Neural cell (in vitro differentiated cells): ENCODE data around the gene PADI4. TPM values are rescaled to one million over a fixed set of nuclear protein-coding genes. Genes with fewer than 3 reads are reported as not detected.
"Not testable (repeated sequence)": the region's sequence is repeated elsewhere in the genome, so short reads cannot be mapped to it uniquely, and the experiment has no call there.

Experiments used
- H2AFZ ChIP-seq: fragments of 200-600, 300-800 bp; sonication (generic), shearing (Covaris generic); 2 replicates; pipeline ENCODE4 v1.6.0; 2014; ENCODE audit warnings: low read depth, mild to moderate bottlenecking, antibody characterized with exemption, low read length, moderate library complexity
- H3F3A ChIP-seq: fragments of 200-600 bp; shearing (Covaris generic); 2 replicates; pipeline ENCODE4 v1.6.1; 2016; ENCODE audit warnings: mild to moderate bottlenecking, moderate library complexity, mixed read lengths, antibody characterized with exemption, low read length; ENCODE audit not compliant: insufficient read depth, poor library complexity, severe bottlenecking
- H3K27ac ChIP-seq: fragments of 200-600, 300-800 bp; sonication (generic), shearing (Covaris generic); 2 replicates; pipeline ENCODE4 v1.5.1; 2014; ENCODE audit warnings: mild to moderate bottlenecking, low read length, moderate library complexity
- H3K27me3 ChIP-seq: fragments of 300-800, 200-600 bp; sonication (generic), shearing (Covaris generic); 2 replicates; pipeline ENCODE4 v1.6.0; 2014; ENCODE audit warnings: mild to moderate bottlenecking, low read depth, low read length, moderate library complexity; ENCODE audit not compliant: insufficient read depth
- H3K36me3 ChIP-seq: fragments of 300-800, 200-600 bp; sonication (generic), shearing (Covaris generic); 2 replicates; pipeline ENCODE4 v1.5.1; 2014; ENCODE audit warnings: mild to moderate bottlenecking, antibody characterized with exemption, low read length, moderate library complexity; ENCODE audit not compliant: insufficient read depth
- H3K4me2 ChIP-seq: fragments of 300-800, 200-600 bp; sonication (generic), shearing (Covaris generic); 2 replicates; pipeline ENCODE4 v1.6.0; 2014; ENCODE audit warnings: mild to moderate bottlenecking, low read length
- H3K4me3 ChIP-seq: fragments of 300-800, 200-600 bp; sonication (generic), shearing (Covaris generic); 2 replicates; pipeline ENCODE4 v1.5.1; 2014; ENCODE audit warnings: mild to moderate bottlenecking, low read length, moderate library complexity
- H3K79me2 ChIP-seq: fragments of 200-600 bp; shearing (Covaris generic); replicated peaks from 2 replicates; pipeline ENCODE4 v1.6.0; 2014; ENCODE audit warnings: mild to moderate bottlenecking, low read length, moderate library complexity; ENCODE audit not compliant: insufficient read depth
- H3K9ac ChIP-seq: fragments of 300-800, 200-600 bp; sonication (generic), shearing (Covaris generic); 2 replicates; pipeline ENCODE4 v1.6.1; 2016; ENCODE audit warnings: mild to moderate bottlenecking, low read length, mixed read lengths
- H3K9me2 ChIP-seq: fragments of 200-600 bp; shearing (Covaris generic); 2 replicates; pipeline ENCODE4 v1.6.1; 2016; ENCODE audit warnings: mild to moderate bottlenecking, low read length, mixed read lengths; ENCODE audit not compliant: insufficient read depth
- H3K9me3 ChIP-seq: fragments of 200-600, 300-800 bp; sonication (generic), shearing (Covaris generic); 2 replicates; pipeline ENCODE4 v1.6.1; 2016; ENCODE audit warnings: mild to moderate bottlenecking, mixed run types, low read length, moderate library complexity, mixed read lengths
- H4K20me1 ChIP-seq: fragments of 200-600 bp; shearing (Covaris generic); 2 replicates; pipeline ENCODE4 v1.6.1; 2016; ENCODE audit warnings: mild to moderate bottlenecking, mixed run types; ENCODE audit not compliant: insufficient read depth
- EP300 ChIP-seq: fragments of 450-650 bp; conservative IDR thresholded peaks from 2 replicates; pipeline ENCODE4 v1.6.1; 2014; ENCODE audit warnings: antibody characterized with exemption, mild to moderate bottlenecking, moderate library complexity; ENCODE audit not compliant: poor library complexity, severe bottlenecking
- EZH2 ChIP-seq: fragments of 200-600, 300-800 bp; shearing (Covaris generic), sonication (generic); IDR thresholded peaks from 2 replicates; pipeline ENCODE4 v1.6.1; 2014; ENCODE audit warnings: antibody characterized with exemption, low read length, borderline replicate concordance, mild to moderate bottlenecking; ENCODE audit not compliant: insufficient read depth, poor library complexity, severe bottlenecking
- MXI1 ChIP-seq: fragments of 450-650 bp; conservative IDR thresholded peaks from 2 replicates; pipeline ENCODE4 v1.6.1; 2014; ENCODE audit warnings: antibody characterized with exemption, mild to moderate bottlenecking; ENCODE audit not compliant: poor library complexity, severe bottlenecking
- POLR2AphosphoS5 ChIP-seq: IDR thresholded peaks from 2 replicates; pipeline ENCODE4 v1.6.1; 2012
- RAD21 ChIP-seq: fragments of 450-650 bp; conservative IDR thresholded peaks from 2 replicates; pipeline ENCODE4 v1.6.1; 2014; ENCODE audit warnings: antibody characterized with exemption, mild to moderate bottlenecking, moderate library complexity
- REST ChIP-seq: IDR thresholded peaks from 2 replicates; pipeline ENCODE4 v1.6.1; 2012; ENCODE audit warnings: borderline replicate concordance
- SMC3 ChIP-seq: fragments of 450-650 bp; conservative IDR thresholded peaks from 2 replicates; pipeline ENCODE4 v1.6.1; 2014; ENCODE audit warnings: antibody characterized with exemption, mild to moderate bottlenecking, moderate library complexity; ENCODE audit not compliant: poor library complexity
- TAF1 ChIP-seq: IDR thresholded peaks from 2 replicates; pipeline ENCODE4 v1.6.1; 2012; ENCODE audit warnings: low read depth
- polyA plus RNA-seq: library from polyadenylated mRNA; depleted of rRNA; stranded (reverse); fragments of >200 nt; gene quantifications from 2 replicates; pipeline ENCODE4 v1.2.3, GENCODE V29; 2014
- TF ChIP-seq, protein P1 (sequence below): fragments of 450-650 bp; IDR thresholded peaks from 2 replicates; pipeline ENCODE4 v1.5.1; 2014; ENCODE audit warnings: antibody characterized with exemption, mild to moderate bottlenecking, moderate library complexity; ENCODE audit not compliant: poor library complexity, severe bottlenecking

The PADI4 gene
- polyA plus RNA-seq, 1 donor from 2014 or later: not detected

GRCh38 chr1:17405898-17406759 lies 98.1 kb downstream of the PADI4 start:
- Histone ChIP-seq H3K9me2 (no peaks in the 10 kb centered on the region), H3K4me3 (no peak overlapping the region), H2AFZ (no peak overlapping the region), H3K27ac (no peak overlapping the region), H3K27me3 (no peaks in the 10 kb centered on the region), H4K20me1 (no peaks in the 10 kb centered on the region), H3F3A (no peaks in the 10 kb centered on the region), H3K4me2 (no peak overlapping the region), H3K36me3 (no peaks in the 10 kb centered on the region), H3K79me2 (no peaks in the 10 kb centered on the region), H3K9ac (no peak overlapping the region), H3K9me3 (no peaks in the 10 kb centered on the region)
- no peak for TF ChIP-seq EP300
- no peak for TF ChIP-seq TAF1
- peak; percentile 78 for TF ChIP-seq RAD21
- TF ChIP-seq REST: no peak
- no peak for TF ChIP-seq EZH2
- TF ChIP-seq SMC3: peak; percentile 91
- TF ChIP-seq, protein P1, sequence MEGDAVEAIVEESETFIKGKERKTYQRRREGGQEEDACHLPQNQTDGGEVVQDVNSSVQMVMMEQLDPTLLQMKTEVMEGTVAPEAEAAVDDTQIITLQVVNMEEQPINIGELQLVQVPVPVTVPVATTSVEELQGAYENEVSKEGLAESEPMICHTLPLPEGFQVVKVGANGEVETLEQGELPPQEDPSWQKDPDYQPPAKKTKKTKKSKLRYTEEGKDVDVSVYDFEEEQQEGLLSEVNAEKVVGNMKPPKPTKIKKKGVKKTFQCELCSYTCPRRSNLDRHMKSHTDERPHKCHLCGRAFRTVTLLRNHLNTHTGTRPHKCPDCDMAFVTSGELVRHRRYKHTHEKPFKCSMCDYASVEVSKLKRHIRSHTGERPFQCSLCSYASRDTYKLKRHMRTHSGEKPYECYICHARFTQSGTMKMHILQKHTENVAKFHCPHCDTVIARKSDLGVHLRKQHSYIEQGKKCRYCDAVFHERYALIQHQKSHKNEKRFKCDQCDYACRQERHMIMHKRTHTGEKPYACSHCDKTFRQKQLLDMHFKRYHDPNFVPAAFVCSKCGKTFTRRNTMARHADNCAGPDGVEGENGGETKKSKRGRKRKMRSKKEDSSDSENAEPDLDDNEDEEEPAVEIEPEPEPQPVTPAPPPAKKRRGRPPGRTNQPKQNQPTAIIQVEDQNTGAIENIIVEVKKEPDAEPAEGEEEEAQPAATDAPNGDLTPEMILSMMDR: peak; percentile 84
- TF ChIP-seq POLR2AphosphoS5: no peak
- TF ChIP-seq MXI1: no peak

DNA sequence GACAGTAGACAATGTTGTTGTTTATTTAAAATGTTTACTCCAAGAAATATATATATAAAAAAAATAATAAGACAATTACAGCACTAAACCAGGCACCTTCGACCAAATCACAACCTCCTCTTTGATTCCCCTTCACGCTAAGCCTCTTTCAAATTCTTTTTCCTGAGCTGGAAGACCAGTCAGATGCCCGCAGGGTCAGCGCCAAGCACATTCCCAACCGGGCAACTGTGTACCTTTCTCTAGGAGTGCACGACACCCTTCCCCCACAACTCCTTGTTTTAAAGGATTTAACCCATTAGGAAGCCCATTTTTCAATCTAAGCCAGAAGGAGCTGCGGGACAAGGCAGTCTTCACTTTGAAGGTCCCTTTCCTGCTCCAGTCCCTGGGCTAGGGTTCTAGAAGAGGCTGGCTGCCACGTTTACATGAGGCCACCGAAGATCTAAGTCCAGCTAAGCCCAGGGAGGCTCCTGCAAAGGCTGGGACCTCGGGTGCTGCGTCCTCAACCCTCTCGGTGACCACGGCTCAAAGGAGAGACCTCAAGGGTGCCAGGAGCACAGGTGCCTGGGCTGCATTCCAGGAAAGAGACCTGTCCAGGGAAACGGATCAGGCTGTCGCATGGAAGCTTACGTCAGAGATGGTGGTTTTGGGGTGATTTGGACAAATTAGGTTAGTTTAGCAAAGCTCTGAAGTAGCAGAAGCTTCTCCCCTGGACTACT lies 98.9 kb downstream of the PADI4 start:
- not testable (repeated sequence) for H3K4me2 ChIP-seq, H3K9me2 ChIP-seq, H4K20me1 ChIP-seq, H3K9me3 ChIP-seq, H3K36me3 ChIP-seq, H3K27me3 ChIP-seq, H3K4me3 ChIP-seq, H3K9ac ChIP-seq, H3K79me2 ChIP-seq, H2AFZ ChIP-seq, H3F3A ChIP-seq, H3K27ac ChIP-seq

- H3K4me2 ChIP-seq, H3K27me3 ChIP-seq, H3K27ac ChIP-seq, H3K9me2 ChIP-seq, H3K4me3 ChIP-seq, H3F3A ChIP-seq, H2AFZ ChIP-seq, H4K20me1 ChIP-seq, H3K79me2 ChIP-seq, H3K9ac ChIP-seq, H3K9me3 ChIP-seq, H3K36me3 ChIP-seq: not testable (repeated sequence)
Observed at GRCh38 chr1:17407786-17408514, 100.0 kb downstream of the PADI4 start.
